GM04504 (cell line): ENCODE results near the gene TNFRSF25.
"Not testable (repeated sequence)": the region's sequence is repeated elsewhere in the genome, so short reads cannot be mapped to it uniquely, and the experiment has no call there.

Experiments
- DNase-seq: peaks from one replicate; pipeline ENCODE4 v3.0.0-alpha.2; 2012; ENCODE audit warnings: low read depth

The TNFRSF25 gene

GRCh38 chr1:6470132-6471085 lies 4.4 kb upstream of the TNFRSF25 start:
- no peak for DNase-seq

- DNase-seq: no peak
Observed at GRCh38 chr1:6468729-6469461, 2.9 kb upstream of the TNFRSF25 start.

DNA sequence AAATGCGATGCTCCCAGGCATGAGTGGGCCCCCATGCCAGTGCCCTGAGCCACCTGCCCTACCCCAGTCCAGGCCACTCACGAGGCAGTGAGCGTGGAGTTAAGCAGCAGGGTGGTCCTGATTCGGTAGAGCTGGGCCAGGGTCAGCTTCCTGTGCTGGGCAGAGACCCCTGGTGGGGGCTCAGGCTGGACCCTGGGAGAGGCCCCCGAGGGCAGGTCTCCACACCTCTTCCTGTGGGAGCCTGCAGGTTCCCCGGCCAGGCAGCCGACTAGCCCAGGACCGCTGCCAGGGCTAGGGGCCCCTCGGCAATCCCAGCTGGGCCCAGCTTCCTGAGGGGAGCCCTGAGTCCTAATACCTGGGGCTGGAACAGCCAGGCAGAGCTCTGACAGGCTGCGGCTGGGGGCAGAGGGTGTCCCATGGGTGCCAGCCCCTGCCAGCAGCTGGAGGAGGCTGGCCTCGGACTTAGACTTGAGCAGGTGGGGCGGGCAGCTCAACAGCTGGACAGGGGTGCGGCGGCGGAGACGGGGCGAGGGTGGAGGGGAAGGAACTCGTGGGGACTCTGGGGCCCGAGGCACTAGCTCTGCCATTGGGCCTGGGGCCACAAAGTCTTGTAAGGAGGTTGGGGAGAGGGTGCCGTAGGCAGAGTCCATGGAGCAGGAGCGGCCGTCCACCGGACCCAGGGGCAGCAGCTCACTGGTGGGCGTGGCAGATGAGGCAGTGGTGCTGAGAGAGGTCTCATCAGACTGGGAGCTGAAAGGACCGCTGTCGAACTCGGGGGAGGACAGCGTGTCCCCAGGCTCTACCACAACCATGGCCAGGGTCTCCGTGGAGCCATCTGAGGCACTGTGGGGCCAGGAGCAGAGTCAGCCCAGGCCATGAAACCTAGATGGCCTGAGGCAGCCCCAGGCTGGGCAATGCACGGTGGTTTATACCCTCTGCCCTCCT lies 2.0 kb upstream of the TNFRSF25 start:
- DNase-seq: no peak

DNA sequence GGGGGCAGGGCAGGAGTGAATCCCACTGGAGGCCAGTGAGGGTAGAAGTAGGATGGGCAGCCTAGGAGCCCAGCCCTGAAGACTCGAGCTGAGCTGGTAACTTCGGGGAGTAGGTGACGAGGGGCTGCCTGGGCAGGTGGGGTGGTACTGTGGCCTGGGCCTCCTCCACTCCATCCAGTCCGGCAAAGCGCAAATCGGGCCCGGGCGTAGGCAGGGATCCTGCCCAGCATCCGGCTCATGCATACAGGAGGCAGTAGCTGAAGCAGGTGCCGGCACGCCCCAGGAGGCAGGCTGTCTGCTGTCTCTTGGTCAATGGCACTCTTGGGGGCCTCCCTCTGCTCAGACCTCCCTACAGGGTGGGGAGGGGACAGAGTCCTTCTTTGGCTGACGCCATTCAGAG lies 1.3 kb upstream of the TNFRSF25 start:
- DNase-seq: no peak

DNA sequence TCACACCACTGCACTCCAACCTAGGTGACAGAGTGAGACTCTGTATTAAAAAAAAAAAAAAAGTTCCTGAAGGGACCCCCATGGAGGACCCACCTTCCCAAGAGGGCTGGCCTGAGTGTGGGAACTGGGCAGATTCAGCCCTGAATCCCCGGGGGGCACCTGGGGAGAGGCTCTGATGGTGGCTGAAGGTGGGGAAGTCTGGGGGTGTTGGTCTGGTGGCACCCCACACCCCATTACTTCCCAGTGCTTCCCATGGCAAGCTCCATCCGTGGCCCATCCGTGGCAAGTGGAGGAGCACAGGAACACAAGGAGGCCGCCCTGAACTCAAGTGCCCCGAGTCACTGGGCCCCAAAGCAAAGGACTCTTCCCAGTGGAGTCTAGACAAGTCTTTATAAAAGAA lies 778 bp upstream of the TNFRSF25 start:
- no peak for DNase-seq

DNA sequence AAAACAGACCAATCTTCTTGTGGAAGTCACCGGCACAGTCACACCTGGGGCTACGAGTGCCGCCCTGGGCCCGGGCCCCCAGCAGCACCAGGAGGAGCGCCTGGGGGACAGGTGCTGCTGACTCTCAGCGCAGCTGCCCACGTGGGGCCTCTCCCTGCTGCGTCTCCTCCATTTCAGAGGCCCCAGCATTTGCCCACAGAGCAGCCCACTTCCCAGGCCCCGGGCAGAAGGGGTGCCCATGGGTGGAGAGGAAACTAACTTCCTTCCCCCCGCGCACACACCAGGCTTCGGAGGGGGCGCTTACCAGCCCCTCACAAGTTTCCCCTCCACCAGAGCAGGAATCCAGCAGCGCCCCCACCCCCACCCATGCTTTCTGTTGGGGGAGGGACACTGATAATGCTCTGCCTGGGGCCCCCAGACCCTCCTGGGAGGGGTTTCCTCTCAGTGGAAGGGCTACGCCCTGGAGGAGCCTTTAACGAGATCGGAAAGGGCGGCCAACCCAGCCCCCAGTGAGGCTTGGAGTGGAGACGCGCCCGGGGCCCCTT lies 440 bp downstream of the TNFRSF25 start:
- no peak for DNase-seq

DNA sequence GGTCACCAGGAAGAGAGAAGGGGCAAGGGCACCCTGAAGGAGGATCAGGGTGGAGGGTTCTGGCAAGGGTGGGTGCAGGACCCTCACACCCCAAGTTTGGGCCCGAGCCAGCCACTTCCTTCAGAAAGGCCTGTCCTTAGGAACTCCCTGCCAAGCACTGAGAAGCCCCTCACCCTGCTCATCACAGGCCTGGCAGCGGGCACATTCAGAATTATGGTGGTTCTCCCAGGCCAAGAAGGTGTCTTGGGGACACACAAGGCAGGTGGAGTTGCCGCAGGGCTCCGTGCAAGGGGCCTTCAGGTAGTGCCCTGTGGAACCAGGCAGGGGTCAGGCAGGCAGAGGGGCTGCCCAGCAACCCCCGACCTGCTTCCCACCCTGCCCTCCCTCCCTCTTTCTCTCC lies 1.1 kb downstream of the TNFRSF25 start:
- DNase-seq: no peak

DNA sequence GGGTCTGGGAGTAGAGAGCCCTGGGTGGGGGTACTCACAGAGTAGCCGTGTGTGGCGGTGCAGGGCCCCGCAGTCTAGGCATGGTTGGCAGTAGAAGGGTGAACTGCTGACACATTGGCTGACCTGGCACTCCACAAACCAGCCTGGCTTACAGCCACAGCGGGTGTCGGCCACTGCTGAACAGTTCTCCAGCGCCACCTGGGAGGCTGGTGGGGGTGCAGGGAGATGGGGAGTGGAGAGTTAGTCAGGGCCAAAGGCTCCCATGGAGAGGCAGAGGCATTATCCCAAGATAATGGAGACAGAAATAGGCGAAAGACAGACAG lies 1.5 kb downstream of the TNFRSF25 start:
- DNase-seq: no peak

DNA sequence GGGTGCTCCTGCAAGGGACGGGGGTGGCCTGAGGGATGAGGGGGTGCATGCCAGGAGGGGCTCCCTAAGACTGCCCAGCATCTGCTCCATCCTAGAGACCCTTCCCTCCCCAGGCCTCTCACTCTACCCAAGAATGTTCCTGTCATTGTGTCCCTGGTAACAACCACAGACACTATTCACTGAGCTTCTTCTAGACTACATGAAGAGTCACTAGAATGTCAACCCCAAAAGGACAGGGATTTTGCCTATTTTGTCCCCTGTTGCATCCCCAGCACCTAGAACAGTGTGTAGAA lies 2.9 kb downstream of the TNFRSF25 start:
- DNase-seq: no peak

- no peak for DNase-seq
Observed at GRCh38 chr1:6462412-6463119, 3.4 kb downstream of the TNFRSF25 start.

- DNase-seq: no peak
Observed at GRCh38 chr1:6461538-6462411, 4.2 kb downstream of the TNFRSF25 start.

- no peak for DNase-seq
Observed at GRCh38 chr1:6461051-6461530, 4.9 kb downstream of the TNFRSF25 start.

- no peak for DNase-seq
Observed at GRCh38 chr1:6460301-6461050, 5.5 kb downstream of the TNFRSF25 start.

DNA sequence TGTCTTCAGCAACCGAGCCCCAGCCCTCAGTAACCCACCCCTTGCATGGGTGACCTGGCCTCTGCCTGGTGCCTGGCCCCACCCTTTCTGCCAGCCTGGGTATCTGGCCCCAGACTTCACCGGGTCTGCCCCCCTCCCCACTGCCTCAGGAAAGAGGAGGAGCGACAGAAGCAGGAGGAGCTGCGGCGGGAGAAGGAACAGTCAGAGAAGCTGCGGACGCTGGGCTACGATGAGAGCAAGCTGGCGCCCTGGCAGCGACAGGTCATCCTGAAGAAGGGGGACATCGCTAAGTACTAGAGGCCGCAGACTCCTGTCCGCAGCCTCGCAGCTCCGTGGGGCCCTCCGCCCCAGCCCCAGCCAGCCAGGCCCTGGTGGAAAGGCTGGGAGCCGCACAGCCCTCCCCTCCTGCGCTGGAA lies 6.1 kb downstream of the TNFRSF25 start:
- DNase-seq: no peak

GRCh38 chr1:6456800-6457466 lies 9.0 kb downstream of the TNFRSF25 start:
- no peak for DNase-seq

DNA sequence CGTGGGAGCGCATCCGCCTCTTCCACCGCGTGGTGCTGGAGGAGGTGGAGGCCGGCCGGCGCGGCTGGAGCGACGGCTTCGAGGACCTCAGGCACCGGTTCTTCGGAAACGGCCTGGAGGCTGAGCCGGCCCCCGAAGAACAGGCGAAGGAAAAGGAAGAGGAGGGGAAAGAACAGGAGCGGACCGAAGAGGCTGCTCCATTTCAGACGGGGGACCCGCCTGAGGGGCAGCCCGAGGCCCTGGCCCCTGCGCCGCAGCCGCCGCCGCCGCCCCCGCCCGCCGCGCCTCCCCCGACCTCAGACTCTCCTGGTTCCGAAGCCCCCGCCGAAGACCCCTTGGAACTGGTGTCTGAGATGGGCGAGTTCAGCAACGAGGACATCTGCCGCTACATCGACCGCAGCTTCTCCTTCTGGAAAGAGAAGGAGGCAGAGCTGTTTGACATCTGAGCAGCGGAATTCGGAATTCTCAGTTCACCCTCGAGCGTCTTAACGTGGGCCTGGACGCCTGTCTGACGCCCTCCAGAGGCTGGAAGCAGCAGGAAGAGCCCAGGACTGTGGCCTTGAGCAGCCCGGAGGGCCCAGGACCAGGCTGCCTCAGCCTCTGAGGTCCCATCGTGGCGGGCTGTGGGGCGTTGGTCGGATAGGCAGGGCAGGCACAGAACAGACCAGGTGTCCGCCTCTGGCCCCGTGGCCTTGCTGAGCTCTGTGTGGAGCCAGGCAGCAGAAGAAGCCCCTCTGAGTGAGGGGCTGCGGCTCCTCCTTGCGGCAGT lies 10.0 kb downstream of the TNFRSF25 start:
- not testable (repeated sequence) for DNase-seq

DNA sequence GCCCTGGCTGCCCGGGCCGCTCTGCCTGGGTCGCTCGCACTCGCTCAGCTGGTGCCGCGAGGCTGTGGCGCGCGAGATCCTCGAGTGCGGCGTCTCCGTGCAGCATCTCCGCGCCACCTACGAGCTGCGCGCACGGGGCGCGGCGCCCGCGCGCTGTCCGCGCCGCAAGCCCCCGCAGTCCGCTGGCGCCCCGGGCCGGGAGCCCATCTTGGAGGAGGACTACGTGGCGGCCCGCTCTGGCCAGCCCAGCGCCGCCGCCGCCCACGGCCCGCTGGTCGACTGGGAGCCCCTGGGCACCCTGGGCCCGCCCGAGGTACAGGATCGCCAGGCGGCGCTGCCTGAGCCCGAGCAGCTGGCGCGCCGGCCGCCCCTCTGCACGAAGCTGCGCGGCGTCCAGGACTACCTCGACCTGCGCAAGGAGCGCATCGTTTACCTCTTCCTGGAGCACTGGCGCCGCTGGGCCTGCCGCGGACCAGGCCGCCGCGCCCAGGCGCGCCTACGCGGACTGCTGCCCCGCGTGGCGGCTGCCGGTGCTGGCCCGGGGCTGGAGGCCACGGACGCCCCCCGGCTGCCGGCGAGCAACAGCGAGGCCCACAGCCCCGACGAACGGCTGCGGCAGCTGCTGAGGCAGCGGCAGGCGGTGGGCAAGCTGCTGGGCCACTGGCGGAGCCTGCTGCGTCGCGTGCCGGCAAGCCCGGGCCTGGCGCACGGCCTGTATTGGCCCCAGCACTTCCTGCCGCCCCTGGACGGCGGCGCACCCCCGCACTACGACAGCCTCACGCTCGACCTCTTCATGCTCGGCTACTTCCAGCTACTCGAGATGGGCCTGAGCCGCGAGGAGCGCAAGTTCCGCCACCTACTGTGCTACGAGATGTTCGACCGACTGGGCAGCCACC lies 10.9 kb downstream of the TNFRSF25 start:
- DNase-seq: no peak
